HUES6 (cell line): Measurements from ENCODE around the gene DMWD.

Experiments
- H3K27ac ChIP-seq: 2 replicates; pipeline ENCODE4 v1.7.0; 2013; ENCODE audit warnings: low read depth, mild to moderate bottlenecking, low read length, inconsistent platforms
- H3K27me3 ChIP-seq: 2 replicates; pipeline ENCODE4 v1.6.1; 2013; ENCODE audit warnings: low read length; ENCODE audit not compliant: control insufficient read depth, insufficient read depth
- H3K36me3 ChIP-seq: 2 replicates; pipeline ENCODE4 v1.6.1; 2013; ENCODE audit warnings: low read length; ENCODE audit not compliant: control insufficient read depth, insufficient read depth
- H3K4me1 ChIP-seq: 2 replicates; pipeline ENCODE4 v1.6.1; 2013; ENCODE audit warnings: low read length; ENCODE audit not compliant: control insufficient read depth, insufficient read depth
- H3K4me3 ChIP-seq: 2 replicates; pipeline ENCODE4 v1.5.1; 2013; ENCODE audit warnings: low read depth, low read length
- H3K9ac ChIP-seq: one replicate; pipeline ENCODE4 v1.6.1; 2013; ENCODE audit warnings: mild to moderate bottlenecking, low read length
- H3K9me3 ChIP-seq: 2 replicates; pipeline ENCODE4 v1.6.1; 2013; ENCODE audit warnings: low read depth, low read length; ENCODE audit not compliant: control insufficient read depth, insufficient read depth

DMWD gene

DNA sequence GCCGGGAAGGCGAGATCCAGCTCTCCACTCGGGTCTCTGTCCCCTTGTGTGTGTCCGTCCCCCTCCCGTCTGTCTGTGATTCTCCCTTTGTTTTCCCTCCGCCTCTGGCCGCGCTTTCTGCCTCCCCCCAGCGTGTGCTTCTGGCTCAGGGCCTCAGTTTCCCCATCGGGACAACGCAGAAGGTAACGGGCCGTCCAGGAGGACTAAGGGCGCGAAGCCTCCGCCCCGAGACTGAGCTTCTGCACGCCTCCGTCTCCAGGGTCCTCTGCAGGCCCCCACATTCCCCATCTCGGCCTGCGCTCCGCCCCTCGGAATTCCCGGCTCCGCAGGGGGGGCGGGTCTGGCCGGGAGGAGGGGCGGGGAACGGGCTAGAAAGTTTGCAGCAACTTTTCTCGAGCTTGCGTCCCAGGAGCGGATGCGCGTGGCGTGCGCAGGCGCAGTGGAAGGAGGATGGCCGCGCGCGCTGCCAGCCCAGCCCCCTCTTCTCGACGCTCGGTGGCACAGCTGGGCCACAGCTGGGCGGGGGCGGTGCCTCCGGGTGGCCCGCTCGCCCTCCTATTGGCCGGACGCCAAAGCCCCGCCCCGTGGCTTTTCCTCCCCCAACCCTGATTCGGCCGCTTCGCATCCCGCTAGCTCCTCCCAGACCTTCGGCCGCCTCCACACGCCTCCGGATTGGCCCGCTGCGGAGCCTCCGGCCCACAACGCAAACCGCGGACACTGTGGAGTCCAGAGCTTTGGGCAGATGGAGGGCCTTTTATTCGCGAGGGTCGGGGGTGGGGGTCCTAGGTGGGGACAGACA lies 23.5 kb downstream of the DMWD start, which contains the start of gene SIX5:
Gene SIX5 (minus strand): TSS at position 269 of the 799 bp plus-strand sequence. CDS start 408 bp downstream, outside the sequence.
- Histone ChIP-seq H3K27ac (peak within 1 kb of the TSS; percentile 93), H3K36me3 (peaks cover 9% of the 10 kb centered on the region; the same call in 1 of the 2 replicates), H3K4me3 (peak within 1 kb of the TSS; percentile 79), H3K27me3 (no peaks in the 10 kb centered on the region), H3K9me3 (no peaks in the 10 kb centered on the region), H3K9ac (peak within 1 kb of the TSS; percentile 97), H3K4me1 (peaks cover 38% of the 10 kb centered on the region)

DNA sequence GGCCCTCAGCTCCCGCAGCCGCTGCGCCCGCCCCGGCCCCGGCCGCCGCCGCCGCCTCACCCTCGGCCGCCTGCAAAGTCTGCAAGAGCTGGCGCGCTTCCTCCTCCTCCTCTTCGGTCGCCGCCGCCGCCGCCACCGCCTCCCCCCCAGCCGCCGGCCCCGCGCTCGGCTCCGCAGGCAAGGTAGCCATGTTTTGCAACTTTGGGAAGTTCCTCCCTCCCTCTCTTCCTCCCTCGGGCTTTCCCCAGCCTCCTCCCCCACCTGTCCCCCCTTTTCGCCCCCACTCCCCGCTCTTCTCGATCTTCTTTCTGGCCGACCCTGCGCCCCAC lies 24.0 kb downstream of the DMWD start:
- Histone ChIP-seq H3K9ac (peak overlapping the region; percentile 97), H3K27me3 (no peaks in the 10 kb centered on the region), H3K9me3 (no peaks in the 10 kb centered on the region), H3K36me3 (peaks cover 9% of the 10 kb centered on the region; the same call in 1 of the 2 replicates), H3K4me1 (peaks cover 43% of the 10 kb centered on the region), H3K4me3 (peak overlapping the region; percentile 79), H3K27ac (peak overlapping the region; percentile 93)

- Histone ChIP-seq H3K27me3 (no peaks in the 10 kb centered on the region), H3K9ac (peak overlapping the region; percentile 97), H3K4me3 (peak overlapping the region; percentile 79), H3K4me1 (peaks cover 48% of the 10 kb centered on the region), H3K9me3 (no peaks in the 10 kb centered on the region), H3K36me3 (peaks cover 5% of the 10 kb centered on the region; the same call in 1 of the 2 replicates), H3K27ac (peak overlapping the region; percentile 16; the same call in 1 of the 2 replicates)
Measured at GRCh38 chr19:45767881-45768654, 24.6 kb downstream of the DMWD start.

DNA sequence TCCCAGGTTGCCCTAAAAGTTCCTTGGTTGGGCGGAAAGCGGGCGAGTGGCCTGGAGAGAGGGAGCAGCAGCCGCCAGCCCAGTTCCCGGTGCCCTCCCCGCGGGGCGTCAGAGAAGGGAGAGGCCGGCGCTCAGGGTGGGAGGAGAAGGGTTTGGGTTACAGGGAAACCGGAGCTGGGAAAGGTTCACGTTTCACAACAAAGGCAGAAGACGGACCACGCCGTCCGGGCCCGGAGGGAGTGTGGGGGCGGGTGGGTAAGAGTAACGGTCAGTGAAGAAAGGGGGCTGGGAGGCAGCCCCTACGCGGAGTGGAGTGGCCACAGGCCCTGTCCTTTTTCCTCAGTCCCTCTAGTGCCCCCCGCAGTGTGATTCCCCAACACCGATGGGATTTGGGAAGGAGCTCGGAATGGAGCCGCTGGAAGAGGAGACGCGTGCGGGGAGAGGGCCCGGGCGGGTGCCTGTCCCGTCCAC lies 25.2 kb downstream of the DMWD start:
- peaks cover 49% of the 10 kb centered on the region for H3K4me1 ChIP-seq

GRCh38 chr19:45766869-45767346 lies 25.7 kb downstream of the DMWD start:
- peaks cover 47% of the 10 kb centered on the region for H3K4me1 ChIP-seq
- no peaks in the 10 kb centered on the region for H3K27me3 ChIP-seq
- no peaks in the 10 kb centered on the region for H3K9me3 ChIP-seq
- peak overlapping the region; percentile 48; the same call in 1 of the 2 replicates for H3K27ac ChIP-seq
- H3K4me3 ChIP-seq = peak overlapping the region; percentile 79
- peak overlapping the region; percentile 50 for H3K9ac ChIP-seq
- H3K36me3 ChIP-seq = no peaks in the 10 kb centered on the region

More for the DNA sequence above, 25.2 kb downstream of the DMWD start:
- Histone ChIP-seq H3K9me3 (no peaks in the 10 kb centered on the region), H3K36me3 (peaks cover 4% of the 10 kb centered on the region; the same call in 1 of the 2 replicates), H3K9ac (peak overlapping the region; percentile 97), H3K4me3 (peak overlapping the region; percentile 79), H3K27ac (peak overlapping the region; percentile 48; the same call in 1 of the 2 replicates), H3K27me3 (no peaks in the 10 kb centered on the region)

GRCh38 chr19:45766296-45766868 lies 26.3 kb downstream of the DMWD start:
- H3K9ac ChIP-seq = no peak overlapping the region
- H3K27ac ChIP-seq = no peak overlapping the region; the same call in 1 of the 2 replicates
- H3K9me3 ChIP-seq = no peaks in the 10 kb centered on the region
- no peaks in the 10 kb centered on the region for H3K36me3 ChIP-seq
- no peaks in the 10 kb centered on the region for H3K27me3 ChIP-seq
- H3K4me1 ChIP-seq = peaks cover 45% of the 10 kb centered on the region
- H3K4me3 ChIP-seq = peak overlapping the region; percentile 79

DNA sequence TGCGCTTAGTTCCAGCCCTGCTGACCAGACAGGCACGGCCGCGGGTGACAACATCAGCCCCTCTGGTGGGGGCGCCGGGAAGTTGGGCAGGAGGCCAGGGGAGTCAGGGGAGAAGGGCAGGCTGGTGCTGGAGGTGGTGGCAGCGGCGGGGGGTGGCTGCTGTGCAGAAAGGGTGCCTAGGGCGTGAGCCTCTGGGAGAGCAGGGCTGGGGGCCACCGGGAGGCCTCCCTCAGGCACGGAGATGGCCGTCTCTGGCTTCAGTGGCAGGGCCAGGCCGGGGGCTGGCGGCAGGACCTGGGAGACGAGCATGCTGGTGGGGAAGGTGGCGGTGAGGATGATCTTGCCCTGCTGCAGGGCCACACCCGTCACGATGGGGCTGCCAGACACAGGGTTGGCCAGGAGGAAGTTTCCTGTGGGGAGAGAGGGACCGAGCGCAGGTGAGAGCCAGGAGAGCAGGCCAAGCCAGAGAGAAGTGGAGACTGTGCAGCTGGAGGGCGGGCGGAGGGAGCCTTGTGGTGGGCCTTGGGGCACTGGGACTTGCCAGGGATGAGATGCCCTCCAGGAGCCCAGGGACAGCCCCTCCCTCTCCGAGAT lies 26.8 kb downstream of the DMWD start:
- Histone ChIP-seq H3K9me3 (no peaks in the 10 kb centered on the region), H3K36me3 (no peaks in the 10 kb centered on the region), H3K9ac (peak overlapping the region; percentile 14), H3K27ac (no peak overlapping the region), H3K4me3 (no peak overlapping the region), H3K4me1 (peaks cover 45% of the 10 kb centered on the region), H3K27me3 (no peaks in the 10 kb centered on the region)

DNA sequence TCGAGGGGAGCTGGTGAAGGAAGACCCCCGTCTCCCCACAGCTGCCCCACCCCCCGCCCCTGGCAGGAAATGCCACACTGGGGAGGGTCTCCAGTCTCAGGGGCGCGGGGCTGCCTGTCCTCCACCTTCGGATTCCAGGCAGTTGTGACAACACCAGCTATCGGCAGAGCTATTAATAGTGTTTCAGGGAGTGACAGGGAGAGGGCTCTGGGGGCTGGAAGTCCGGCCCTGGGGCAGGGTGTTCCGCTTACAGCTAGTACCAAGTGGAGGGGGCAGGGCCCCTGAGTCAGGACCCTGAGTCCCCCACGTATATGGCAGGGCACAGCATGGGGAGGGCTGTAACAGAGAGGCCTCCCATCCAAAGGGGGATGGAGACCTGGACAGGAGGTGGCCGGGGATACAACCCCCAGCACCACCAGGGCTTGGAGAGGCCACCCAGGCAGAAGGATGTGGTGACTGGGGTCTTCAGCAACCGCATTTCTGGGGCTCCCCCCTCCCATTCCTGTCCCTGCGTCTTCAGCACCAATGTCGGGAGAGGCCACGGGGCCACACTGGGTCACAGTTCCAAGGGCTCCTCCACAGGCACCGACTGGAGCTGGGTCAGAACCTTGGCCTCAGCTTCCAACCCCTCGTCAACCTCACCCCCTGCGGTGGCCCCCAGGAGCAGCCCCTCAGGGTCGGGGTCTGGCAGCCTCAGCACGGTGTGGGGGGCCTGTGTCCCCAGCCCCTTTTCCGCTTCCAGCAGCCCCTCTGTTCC lies 27.5 kb downstream of the DMWD start:
- peak overlapping the region; percentile 14 for H3K9ac ChIP-seq
- H3K4me1 ChIP-seq = peaks cover 45% of the 10 kb centered on the region
- H3K4me3 ChIP-seq = 0 out of 2 replicates have a peak overlapping the region, but pooled peaks have one; percentile 11
- 0 out of 2 replicates have a peak overlapping the region, but pooled peaks have one; percentile 20 for H3K27ac ChIP-seq
- H3K36me3 ChIP-seq = no peaks in the 10 kb centered on the region
- H3K27me3 ChIP-seq = no peaks in the 10 kb centered on the region
- no peaks in the 10 kb centered on the region for H3K9me3 ChIP-seq

DNA sequence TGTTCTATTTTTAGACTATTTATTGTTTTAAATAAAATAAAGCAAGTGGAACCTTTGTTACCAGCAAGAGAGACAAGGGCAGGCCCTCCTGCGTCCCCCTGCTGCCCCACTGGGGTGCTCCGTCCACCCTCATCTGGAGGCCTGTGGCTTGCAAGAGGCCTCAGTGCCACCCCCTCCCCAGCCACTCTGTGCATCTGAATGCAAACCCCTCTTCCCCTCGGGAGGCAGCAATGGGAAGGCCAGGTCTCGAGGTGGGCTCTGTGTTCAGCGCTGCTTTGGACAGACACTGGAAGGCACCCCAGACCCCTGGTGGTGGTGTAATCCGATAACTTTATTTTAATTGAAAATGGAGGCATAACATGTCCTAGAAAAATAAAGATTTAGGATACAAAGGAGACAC lies 28.2 kb downstream of the DMWD start:
- no peak overlapping the region for H3K4me3 ChIP-seq
- no peaks in the 10 kb centered on the region for H3K36me3 ChIP-seq
- no peak overlapping the region for H3K9ac ChIP-seq
- no peaks in the 10 kb centered on the region for H3K9me3 ChIP-seq
- H3K27ac ChIP-seq = no peak overlapping the region
- H3K27me3 ChIP-seq = no peaks in the 10 kb centered on the region
- H3K4me1 ChIP-seq = peaks cover 45% of the 10 kb centered on the region
